ENCODE data around the gene TTC13. TPM values are rescaled to one million over a fixed set of nuclear protein-coding genes. Genes with fewer than 3 reads are reported as not detected.

The TTC13 gene
- total and polyA plus RNA-seq, 2 of the 4 experiments (the other 2 are of a cell fraction), result 6.1 to 9.1 TPM

- Histone ChIP-seq H3K79me1 (ENCODE audit: low read depth in 1 of 2, low read length in 2 of 2) (peaks cover 21 to 90% of the 10 kb centered on the region in 2 experiments), H2BK120ac (ENCODE audit: low read depth, low read length) (no peak overlapping the region), H2BK20ac (ENCODE audit: low read depth, low read length) (no peak overlapping the region), H4K91ac (ENCODE audit: insufficient read depth, low read depth, low read length) (no peak overlapping the region; the same call in 1 of the 2 replicates), H4K20me1 (ENCODE audit: insufficient read depth, low read length) (peaks cover 73% of the 10 kb centered on the region), H3K4ac (ENCODE audit: low read depth, low read length) (peak overlapping the region; percentile 14; the same call in 1 of the 2 replicates), H2AK5ac (ENCODE audit: low read depth, low read length) (peak overlapping the region; percentile 45; the same call in 1 of the 2 replicates), H3K9me3 (ENCODE audit: control insufficient read depth, insufficient read depth, low read length) (no peaks in the 10 kb centered on the region), H3K56ac (ENCODE audit: extremely low read depth, insufficient read depth, low read length) (no peak overlapping the region), H3K9ac (ENCODE audit: low read depth, low read length) (no peak overlapping the region; the same call in 1 of the 2 replicates), H4K8ac (ENCODE audit: low read depth in 2 of 2, low read length in 2 of 2) (no peak overlapping the region), H3K36me3 (ENCODE audit: control insufficient read depth, insufficient read depth, low read length) (peaks cover 14% of the 10 kb centered on the region), H2AFZ (replicated peaks; ENCODE audit: low read length, poor library complexity) (no peak overlapping the region), H2BK5ac (ENCODE audit: low read depth, low read length, poor library complexity, severe bottlenecking) (peak overlapping the region; percentile 17), H3K23ac (ENCODE audit: low read depth, low read length) (no peak overlapping the region), H3K14ac (replicated peaks; ENCODE audit: low read depth, low read length) (no peak overlapping the region; the same call in 1 of the 2 replicates), H3K4me1 (ENCODE audit: control insufficient read depth, insufficient read depth, low read length) (peaks cover 41% of the 10 kb centered on the region), H3K4me3 (ENCODE audit: insufficient read depth, low read depth, low read length) (no peak overlapping the region), H3K27me3 (ENCODE audit: control insufficient read depth, insufficient read depth, low read length) (no peaks in the 10 kb centered on the region), H2BK15ac (ENCODE audit: low read depth, low read length) (no peak overlapping the region), H3K27ac (ENCODE audit: insufficient read depth, low read length) (0 out of 2 replicates have a peak overlapping the region, but pooled peaks have one; percentile 19), H3K4me2 (ENCODE audit: low read depth, low read length) (peak overlapping the region; percentile 14), H2AK9ac (replicated peaks; ENCODE audit: low read depth, low read length, poor library complexity) (no peak overlapping the region), H3K18ac (ENCODE audit: low read depth, low read length) (peak overlapping the region; percentile 28; the same call in 1 of the 2 replicates), H3K9me1 (ENCODE audit: insufficient read depth, low read length) (peaks cover 37% of the 10 kb centered on the region), H4K5ac (ENCODE audit: low read depth, low read length) (no peak overlapping the region; the same call in 1 of the 2 replicates)
- ATAC-seq (ENCODE audit: low read depth) (no peak), DNase-seq (no peak)
- dilution Hi-C loops (cut with HindIII; ENCODE audit: low sequenced_read_pairs, unreplicated experiment) (no loop called here), in situ Hi-C loops (cut with MboI; ENCODE audit: low sequenced_read_pairs) (loop anchor here (25.0 kb wide), 1 partner anchor 776 kb away; no protein-coding TSS in a partner anchor), intact Hi-C loops (cut with micrococcal nuclease) (no loop called here)
- WGBS, 2 experiments (ENCODE audit: extremely low coverage in 2 of 2, insufficient read length in 1 of 2), result no CpG with 5 or more reads among the region's 6 CpGs
- ChIA-PET CTCF (interaction anchor here (0.9 kb wide), 1 partner anchor 15 kb away, joined by 3 read pairs; no protein-coding TSS in a partner anchor), POLR2A (ENCODE audit: unreplicated experiment) (no interaction called here)
- BruUV-seq (replicated peaks), result no TSS peak
- TF ChIP-seq MAZ (IDR thresholded peaks at IDR 0.05; ENCODE audit: borderline replicate concordance, low read depth, low read length) (no peak), MAFK (IDR thresholded peaks at IDR 0.05; ENCODE audit: low read depth, low read length) (no peak), RAD21 (IDR thresholded peaks at IDR 0.05; ENCODE audit: low read length) (no peak), CHD1 (IDR thresholded peaks at IDR 0.05; ENCODE audit: low read depth, low read length) (no peak), POLR2A (IDR thresholded peaks at IDR 0.05; ENCODE audit: low read depth, low read length) (no peak), NFE2L2 (IDR thresholded peaks at IDR 0.05; ENCODE audit: low read depth, low read length) (no peak), MXI1 (IDR thresholded peaks at IDR 0.05; ENCODE audit: borderline replicate concordance, low read depth, low read length) (0 out of 2 replicates have a peak, but pooled peaks have one; percentile 4)
Measured at GRCh38 chr1:230863449-230863848, 115.2 kb downstream of the TTC13 start.
